ENCODE data around the gene GIPC3.

GRCh38 chr19:3621689-3622088 lies 36.4 kb downstream of the GIPC3 start:
- TF ChIP-seq SUZ12 (IDR thresholded peaks at IDR 0.05; ENCODE audit: extremely low read depth, insufficient read depth, insufficient read length) (no peak), ZNF274 (IDR thresholded peaks at IDR 0.05; ENCODE audit: low read depth, low read length) (no peak), YY1 (IDR thresholded peaks at IDR 0.05; ENCODE audit: insufficient read depth, insufficient read length) (no peak)
